DND-41 (cell line): ENCODE results near the gene MACF1.
A peak's percentile ranks its signal among the peaks of the same experiment; 100 is the strongest.

ENCODE experiments used
- ATAC-seq: fragments of 200-7000 bp; cut with Tn5 transposase; 3 replicates; pipeline ENCODE4 v1.9.1; 2021; ENCODE audit warnings: low read depth; ENCODE audit not compliant: insufficient read depth
- DNase-seq: peaks from one replicate; pipeline ENCODE4 v3.0.0-alpha.2; 2020
- H2AFZ ChIP-seq: 2 replicates; pipeline ENCODE4 v1.6.0; 2012; ENCODE audit warnings: low read depth, low read length
- H3K27ac ChIP-seq: 2 replicates; pipeline ENCODE4 v1.5.1; 2012; ENCODE audit warnings: low read length, inconsistent platforms
- H3K27me3 ChIP-seq: fragments of 200-600 bp; sonication (generic); 2 replicates; pipeline ENCODE4 v1.6.0; 2012; ENCODE audit warnings: low read length, mild to moderate bottlenecking, inconsistent platforms; ENCODE audit not compliant: insufficient read depth, poor library complexity
- H3K36me3 ChIP-seq: 2 replicates; pipeline ENCODE4 v1.5.1; 2012; ENCODE audit warnings: low read length, inconsistent platforms; ENCODE audit not compliant: insufficient read depth
- H3K4me1 ChIP-seq: 2 replicates; pipeline ENCODE4 v1.5.1; 2012; ENCODE audit warnings: mild to moderate bottlenecking, low read length; ENCODE audit not compliant: insufficient read depth
- H3K4me2 ChIP-seq: 2 replicates; pipeline ENCODE4 v1.6.0; 2012; ENCODE audit warnings: mild to moderate bottlenecking, moderate library complexity, low read length, inconsistent platforms; ENCODE audit not compliant: insufficient read depth
- H3K4me3 ChIP-seq, 2 experiments: fragments of 200-600 bp in 1 of 2; shearing (Covaris generic) in 1 of 2; 2 replicates each; pipeline ENCODE4 v1.5.1; 2012 to 2016; ENCODE audit warnings: inconsistent platforms in 2 of 2, low read length in 2 of 2, mild to moderate bottlenecking in 2 of 2, low read depth in 1 of 2, moderate library complexity in 1 of 2
- H3K79me2 ChIP-seq: 2 replicates; pipeline ENCODE4 v1.6.0; 2012; ENCODE audit warnings: low read length, inconsistent platforms; ENCODE audit not compliant: insufficient read depth
- H3K9ac ChIP-seq: 2 replicates; pipeline ENCODE4 v1.6.0; 2012; ENCODE audit warnings: low read depth, mild to moderate bottlenecking, inconsistent platforms, low read length, moderate library complexity
- H3K9me3 ChIP-seq: 2 replicates; pipeline ENCODE4 v1.5.1; 2012; ENCODE audit warnings: low read length, moderate library complexity, mild to moderate bottlenecking, inconsistent platforms; ENCODE audit not compliant: insufficient read depth, severe bottlenecking
- H4K20me1 ChIP-seq: 2 replicates; pipeline ENCODE4 v1.6.0; 2012; ENCODE audit warnings: low read length; ENCODE audit not compliant: insufficient read depth
- CTCF ChIP-seq: IDR thresholded peaks from 2 replicates; pipeline ENCODE4 v1.5.1; 2012; ENCODE audit warnings: borderline replicate concordance, low read length, moderate library complexity, mild to moderate bottlenecking; ENCODE audit not compliant: poor library complexity, severe bottlenecking; ENCODE audit errors: extremely low read depth
- EZH2 ChIP-seq: IDR thresholded peaks from 3 replicates; pipeline ENCODE4 v1.6.1; 2012; ENCODE audit warnings: borderline replicate concordance, low read depth, mild to moderate bottlenecking, moderate library complexity, low read length, inconsistent platforms; ENCODE audit not compliant: severe bottlenecking

Gene MACF1

GRCh38 chr1:39488793-39489566, 284.5 kb downstream of the MACF1 start:
- Histone ChIP-seq H3K27ac (no peak overlapping the region), H3K9ac (no peak overlapping the region), H3K4me1 (peaks cover 5% of the 10 kb centered on the region), H3K79me2 (no peaks in the 10 kb centered on the region), H3K9me3 (no peaks in the 10 kb centered on the region), H4K20me1 (peaks cover 5% of the 10 kb centered on the region; the same call in 1 of the 2 replicates), H3K4me2 (no peak overlapping the region), H3K4me3 (no peak overlapping the region), H3K36me3 (peaks cover 37% of the 10 kb centered on the region), H3K27me3 (no peaks in the 10 kb centered on the region), H2AFZ (no peak overlapping the region)
- ATAC-seq: no peak
- no peak for DNase-seq
- TF ChIP-seq EZH2 (no peak), CTCF (no peak)

GRCh38 chr1:39489567-39490239, 285.2 kb downstream of the MACF1 start:
- Histone ChIP-seq H3K9me3 (no peaks in the 10 kb centered on the region), H3K36me3 (peaks cover 32% of the 10 kb centered on the region), H3K4me2 (no peak overlapping the region), H3K4me1 (peaks cover 5% of the 10 kb centered on the region), H3K79me2 (no peaks in the 10 kb centered on the region), H3K27me3 (no peaks in the 10 kb centered on the region), H4K20me1 (peaks cover 5% of the 10 kb centered on the region; the same call in 1 of the 2 replicates), H2AFZ (no peak overlapping the region), H3K9ac (no peak overlapping the region), H3K27ac (no peak overlapping the region), H3K4me3 (no peak overlapping the region)
- DNase-seq (no peak), ATAC-seq (no peak)
- TF ChIP-seq EZH2 (no peak), CTCF (no peak)

GRCh38 chr1:39490596-39491145, 286.2 kb downstream of the MACF1 start:
- Histone ChIP-seq H3K4me1 (peaks cover 5% of the 10 kb centered on the region), H3K4me2 (no peak overlapping the region), H3K4me3 (peak overlapping the region in 1 of 2 experiments; percentile 54; a peak in 1 of 4 replicates), H2AFZ (no peak overlapping the region), H3K9ac (no peak overlapping the region), H3K27me3 (no peaks in the 10 kb centered on the region), H4K20me1 (peaks cover 5% of the 10 kb centered on the region; the same call in 1 of the 2 replicates), H3K79me2 (no peaks in the 10 kb centered on the region), H3K36me3 (peaks cover 23% of the 10 kb centered on the region), H3K9me3 (no peaks in the 10 kb centered on the region), H3K27ac (no peak overlapping the region)
- no peak for DNase-seq
- TF ChIP-seq EZH2 (no peak), CTCF (no peak)
- ATAC-seq: no peak
